HG02870 (cell line): ENCODE results near the gene ACOXL.

ENCODE experiments used
- ATAC-seq: cut with Tn5 transposase; IDR thresholded peaks from one replicate; pipeline ENCODE4 v1.9.1; 2021; ENCODE audit warnings: mild to moderate bottlenecking, moderate library complexity; ENCODE audit not compliant: unreplicated experiment

The ACOXL gene

GRCh38 chr2:110819711-110820110, 87.3 kb downstream of the ACOXL start:
- ATAC-seq: no peak

- ATAC-seq: no peak
These were observed 87.8 kb downstream of the ACOXL start for GRCh38 chr2:110820128-110820527.

GRCh38 chr2:110823165-110823564, 90.8 kb downstream of the ACOXL start:
- no peak for ATAC-seq

GRCh38 chr2:110827511-110827910, 95.1 kb downstream of the ACOXL start:
- ATAC-seq: no peak

- no peak for ATAC-seq
These were observed 96.0 kb downstream of the ACOXL start for GRCh38 chr2:110828330-110828729.

GRCh38 chr2:110829413-110830146, 97.2 kb downstream of the ACOXL start:
- no peak for ATAC-seq

GRCh38 chr2:110832740-110833139, 100.4 kb downstream of the ACOXL start:
- no peak for ATAC-seq

GRCh38 chr2:110834134-110834827, 101.9 kb downstream of the ACOXL start:
- ATAC-seq: no peak

- no peak for ATAC-seq
These were observed 104.3 kb downstream of the ACOXL start for GRCh38 chr2:110836671-110837070.

- ATAC-seq: no peak
These were observed 105.4 kb downstream of the ACOXL start for GRCh38 chr2:110837446-110838409.

- ATAC-seq: no peak
These were observed 106.4 kb downstream of the ACOXL start for GRCh38 chr2:110838657-110839384.

GRCh38 chr2:110840508-110840907, 108.1 kb downstream of the ACOXL start:
- no peak for ATAC-seq

GRCh38 chr2:110842048-110842447, 109.7 kb downstream of the ACOXL start:
- ATAC-seq: no peak

GRCh38 chr2:110843496-110843895, 111.1 kb downstream of the ACOXL start:
- no peak for ATAC-seq

- no peak for ATAC-seq
These were observed 111.7 kb downstream of the ACOXL start for GRCh38 chr2:110843959-110844510.

- ATAC-seq: no peak
These were observed 115.3 kb downstream of the ACOXL start for GRCh38 chr2:110847651-110848050.

GRCh38 chr2:110848071-110848470, 115.7 kb downstream of the ACOXL start:
- ATAC-seq: no peak

GRCh38 chr2:110848519-110849030, 116.2 kb downstream of the ACOXL start:
- ATAC-seq: no peak

GRCh38 chr2:110851531-110851930, 119.2 kb downstream of the ACOXL start:
- ATAC-seq: no peak

GRCh38 chr2:110852051-110852450, 119.7 kb downstream of the ACOXL start:
- no peak for ATAC-seq
